Liver (tissue), 3 donors: ENCODE data around the gene SYT17.

Experiments
- ATF3 ChIP-seq: IDR thresholded peaks from 2 replicates; pipeline ENCODE4 v1.6.1; 2016; ENCODE audit warnings: antibody characterized with exemption
- CTCF ChIP-seq: fragments of 150-350 bp; IDR thresholded peaks from 2 replicates; pipeline ENCODE4 v1.5.1; 2017; ENCODE audit warnings: improper control_type of control experiment, low read depth, low read length; ENCODE audit not compliant: missing input control
- EGR1 ChIP-seq, 2 donors: IDR thresholded peaks; 2 replicates each; pipeline ENCODE4 v1.6.1; 2016 to 2018; ENCODE audit warnings: antibody characterized with exemption in 2 of 2, low read depth in 2 of 2
- FOXA2 ChIP-seq: IDR thresholded peaks from 2 replicates; pipeline ENCODE4 v1.6.1; 2016; ENCODE audit warnings: antibody characterized with exemption
- GABPA ChIP-seq, 2 donors: IDR thresholded peaks in 1 of 2; conservative IDR thresholded peaks in 1 of 2; 2 replicates each; pipeline ENCODE4 v1.6.1; 2016; ENCODE audit warnings: antibody characterized with exemption in 2 of 2, mild to moderate bottlenecking in 1 of 2, moderate library complexity in 1 of 2
- HNF4A ChIP-seq, 2 donors: conservative IDR thresholded peaks; 2 replicates each; pipeline ENCODE4 v1.6.1; 2016; ENCODE audit warnings: antibody characterized with exemption in 2 of 2, mild to moderate bottlenecking in 2 of 2
- JUND ChIP-seq, 2 donors: IDR thresholded peaks; 2 replicates each; pipeline ENCODE4 v1.6.1; 2016; ENCODE audit warnings: antibody characterized with exemption in 2 of 2
- MAX ChIP-seq: IDR thresholded peaks from 2 replicates; pipeline ENCODE4 v1.6.1; 2016; ENCODE audit warnings: antibody characterized with exemption
- RAD21 ChIP-seq, 2 donors: IDR thresholded peaks; 2 replicates each; pipeline ENCODE4 v1.6.1; 2016; ENCODE audit warnings: antibody characterized with exemption in 2 of 2, mild to moderate bottlenecking in 2 of 2
- REST ChIP-seq: IDR thresholded peaks from 2 replicates; pipeline ENCODE4 v1.6.1; 2016; ENCODE audit warnings: antibody characterized with exemption, mild to moderate bottlenecking
- SP1 ChIP-seq: IDR thresholded peaks from 2 replicates; pipeline ENCODE4 v1.6.1; 2018; ENCODE audit warnings: antibody characterized with exemption, mild to moderate bottlenecking
- TAF1 ChIP-seq: conservative IDR thresholded peaks from 2 replicates; pipeline ENCODE4 v1.6.1; 2016; ENCODE audit warnings: antibody characterized with exemption, mild to moderate bottlenecking
- YY1 ChIP-seq: IDR thresholded peaks from 2 replicates; pipeline ENCODE4 v1.6.1; 2016; ENCODE audit warnings: antibody characterized with exemption, mild to moderate bottlenecking
- ZBTB33 ChIP-seq: IDR thresholded peaks from 2 replicates; pipeline ENCODE4 v1.6.1; 2016; ENCODE audit warnings: antibody characterized with exemption
- donor health status: healthy.
- donor health status: healthy.

- TF ChIP-seq CTCF (no peak), JUND (IDR thresholded peaks at IDR 0.05) (no peak), MAX (no peak), TAF1 (no peak), ATF3 (no peak), RAD21 (IDR thresholded peaks at IDR 0.05) (no peak), SP1 (no peak), EGR1 (IDR thresholded peaks at IDR 0.05; ENCODE audit: low read depth in 2 of 2) (no peak), GABPA (IDR thresholded peaks at IDR 0.05 in 1 of 2, conservative IDR thresholded peaks at IDR 0.05 in 1 of 2) (no peak), REST (no peak), YY1 (no peak), ZBTB33 (no peak), HNF4A (conservative IDR thresholded peaks at IDR 0.05) (no peak), FOXA2 (no peak)
Observed at GRCh38 chr16:19218581-19218980, 50.5 kb downstream of the SYT17 start.
